WTC11 (cell line): ENCODE data around the gene TRIM45. TPM values are rescaled to one million over a fixed set of nuclear protein-coding genes. Genes with fewer than 3 reads are reported as not detected.

Source experiments
- ATAC-seq: fragments of 200-7000 bp; cut with Tn5 transposase; 2 replicates; pipeline ENCODE4 v1.10.0; 2021; ENCODE audit warnings: mild to moderate bottlenecking, moderate library complexity
- CTCF ChIA-PET: fragments of 300-600 bp; sonication (Branson Sonifier 250); formaldehyde crosslinking; loops from one replicate; lab custom pipeline; 2021; ENCODE audit warnings: antibody characterized with exemption; lab: Charles Lee
- POLR2A ChIA-PET: fragments of 350-600 bp; sonication (Branson Sonifier 250); formaldehyde crosslinking; loops from one replicate; lab custom pipeline; 2021; ENCODE audit warnings: antibody characterized with exemption; lab: Charles Lee
- DNase-seq: peaks from one replicate; pipeline ENCODE4 v3.0.0; 2021; ENCODE audit warnings: low spot score
- H3K27ac Mint-ChIP-seq: 2 replicates; pipeline ENCODE4 v1.8.0; 2021; ENCODE audit warnings: mixed read lengths
- H3K27me3 Mint-ChIP-seq: 2 replicates; pipeline ENCODE4 v1.8.0; 2021; ENCODE audit warnings: low read depth, mild to moderate bottlenecking, moderate library complexity, mixed read lengths
- H3K36me3 Mint-ChIP-seq: 2 replicates; pipeline ENCODE4 v1.8.0; 2021; ENCODE audit warnings: mixed read lengths
- H3K4me1 Mint-ChIP-seq: 2 replicates; pipeline ENCODE4 v1.8.0; 2022; ENCODE audit warnings: mixed read lengths
- H3K4me3 Mint-ChIP-seq: 2 replicates; pipeline ENCODE4 v1.8.0; 2021; ENCODE audit warnings: mild to moderate bottlenecking, moderate library complexity, mixed read lengths
- H3K9me3 Mint-ChIP-seq: 2 replicates; pipeline ENCODE4 v1.8.0; 2021; ENCODE audit warnings: mixed read lengths
- ELF4 ChIP-seq: sonication (generic); formaldehyde crosslinking; IDR thresholded peaks from 2 replicates; pipeline ENCODE4 v1.8.1; 2022; ENCODE audit warnings: low read depth, mild to moderate bottlenecking, moderate library complexity, missing genetic modification reagents
- ESRRA ChIP-seq: sonication (generic); formaldehyde crosslinking; IDR thresholded peaks from 2 replicates; pipeline ENCODE4 v1.8.1; 2022; ENCODE audit warnings: mild to moderate bottlenecking, missing genetic modification reagents, borderline replicate concordance
- FOXJ3 ChIP-seq: sonication (generic); formaldehyde crosslinking; IDR thresholded peaks from 2 replicates; pipeline ENCODE4 v1.9.0; 2021; ENCODE audit warnings: missing genetic modification reagents, mild to moderate bottlenecking, borderline replicate concordance
- GRHL2 ChIP-seq: fragments of 250-450 bp; sonication (Bioruptor Pico); IDR thresholded peaks from 2 replicates; pipeline ENCODE4 v1.8.0; 2022; ENCODE audit warnings: mild to moderate bottlenecking, moderate library complexity; ENCODE audit not compliant: insufficient replicate concordance, severe bottlenecking
- GTF2I ChIP-seq: fragments of 250-450 bp; sonication (Bioruptor Pico); conservative IDR thresholded peaks from 2 replicates; pipeline ENCODE4 v1.4.0; 2021; ENCODE audit warnings: mild to moderate bottlenecking
- IRF2 ChIP-seq: sonication (generic); formaldehyde crosslinking; IDR thresholded peaks from 2 replicates; pipeline ENCODE4 v1.8.0; 2022; ENCODE audit warnings: low read depth, missing genetic modification reagents, borderline replicate concordance
- KAT7 ChIP-seq: sonication (generic); formaldehyde crosslinking; IDR thresholded peaks from 2 replicates; pipeline ENCODE4 v1.8.1; 2023; ENCODE audit warnings: missing genetic modification reagents, mild to moderate bottlenecking, borderline replicate concordance
- MXD4 ChIP-seq: fragments of 250-450 bp; sonication (Bioruptor Pico); IDR thresholded peaks from 2 replicates; pipeline ENCODE4 v1.8.0; 2021; ENCODE audit warnings: mild to moderate bottlenecking, moderate library complexity, borderline replicate concordance
- NFATC4 ChIP-seq: fragments of 250-450 bp; sonication (Bioruptor Pico); IDR thresholded peaks from 2 replicates; pipeline ENCODE4 v1.9.0; 2021; ENCODE audit warnings: mild to moderate bottlenecking
- NR2C2 ChIP-seq: sonication (generic); formaldehyde crosslinking; IDR thresholded peaks from 2 replicates; pipeline ENCODE4 v1.8.0; 2022; ENCODE audit warnings: mild to moderate bottlenecking, missing genetic modification reagents
- PRRX2 ChIP-seq: fragments of 250-450 bp; sonication (Bioruptor Pico); IDR thresholded peaks from 2 replicates; pipeline ENCODE4 v1.8.0; 2021; ENCODE audit warnings: mild to moderate bottlenecking
- RELA ChIP-seq: sonication (generic); formaldehyde crosslinking; IDR thresholded peaks from 2 replicates; pipeline ENCODE4 v1.8.1; 2022; ENCODE audit warnings: missing genetic modification reagents, mild to moderate bottlenecking, borderline replicate concordance
- SP1 ChIP-seq: sonication (generic); formaldehyde crosslinking; conservative IDR thresholded peaks from 2 replicates; pipeline ENCODE4 v1.8.1; 2022; ENCODE audit warnings: missing genetic modification reagents
- ZNF232 ChIP-seq: sonication (generic); formaldehyde crosslinking; IDR thresholded peaks from 2 replicates; pipeline ENCODE4 v1.8.0; 2022; ENCODE audit warnings: mild to moderate bottlenecking, missing genetic modification reagents
- total RNA-seq: library from RNA; stranded (reverse); gene quantifications from 3 replicates; pipeline ENCODE4 v1.2.3, GENCODE V29; 2021
- TF ChIP-seq, protein P1 (sequence below): sonication (generic); formaldehyde crosslinking; IDR thresholded peaks from 2 replicates; pipeline ENCODE4 v1.8.1; 2023; ENCODE audit warnings: mild to moderate bottlenecking, missing genetic modification reagents, moderate library complexity
- TF ChIP-seq, protein P2 (sequence below): sonication (generic); formaldehyde crosslinking; IDR thresholded peaks from 2 replicates; pipeline ENCODE4 v1.8.1; 2022; ENCODE audit warnings: missing genetic modification reagents, borderline replicate concordance
- TF ChIP-seq, protein P3 (sequence below): sonication (generic); formaldehyde crosslinking; IDR thresholded peaks from 2 replicates; pipeline ENCODE4 v1.8.1; 2023; ENCODE audit warnings: mild to moderate bottlenecking, missing genetic modification reagents, borderline replicate concordance
- TF ChIP-seq, protein P4 (sequence below): fragments of 250-450 bp; sonication (Bioruptor Pico); IDR thresholded peaks from 2 replicates; pipeline ENCODE4 v2.1.2; 2022; ENCODE audit warnings: mild to moderate bottlenecking, moderate library complexity
- TF ChIP-seq, protein P5 (sequence below): sonication (generic); formaldehyde crosslinking; IDR thresholded peaks from 2 replicates; pipeline ENCODE4 v1.8.0; 2022; ENCODE audit warnings: mild to moderate bottlenecking, missing genetic modification reagents
- TF ChIP-seq, protein P6 (sequence below): sonication (generic); formaldehyde crosslinking; IDR thresholded peaks from 2 replicates; pipeline ENCODE4 v1.8.0; 2022; ENCODE audit warnings: mild to moderate bottlenecking, missing genetic modification reagents

The TRIM45 gene
- total RNA-seq, 1 experiment from 2014 or later, result 11.8 TPM

DNA sequence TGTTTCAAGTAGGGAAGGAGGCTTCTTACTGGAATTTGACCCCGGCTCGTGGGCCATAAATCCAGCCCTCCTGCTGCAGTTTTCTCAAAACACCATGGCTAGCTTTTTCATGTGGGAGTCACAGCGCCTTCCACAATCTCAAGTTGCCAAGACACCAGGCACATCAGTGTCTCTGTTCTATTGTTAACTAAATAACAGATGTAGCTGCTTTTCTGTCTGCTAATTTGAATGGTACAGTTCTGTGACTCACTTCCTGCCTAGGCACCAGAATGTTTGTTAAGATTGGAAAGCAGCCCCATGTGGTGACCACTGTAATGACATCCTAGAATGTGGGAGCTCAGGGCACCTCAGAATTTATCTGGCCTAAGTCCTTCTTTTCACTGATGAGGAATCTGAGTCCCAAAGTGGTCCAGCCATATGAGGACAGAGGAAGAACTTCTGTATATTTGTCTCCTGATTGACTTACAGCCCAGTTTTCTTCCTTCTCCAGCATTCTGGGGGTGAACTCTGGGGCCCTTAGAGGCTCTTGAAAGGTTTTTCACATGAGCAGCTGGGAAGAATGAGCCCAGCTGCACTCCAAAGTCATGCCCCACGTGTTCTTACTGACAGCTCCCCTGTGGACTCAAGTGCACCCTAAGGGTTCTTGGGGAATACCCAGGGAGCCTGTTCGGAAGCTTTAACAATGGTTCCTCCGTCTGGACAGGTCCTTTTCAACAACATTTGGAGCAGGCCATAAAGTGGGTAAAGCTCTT is 27.5 kb downstream of the TRIM45 start:
- H3K9me3 Mint-ChIP-seq, result no peaks in the 10 kb centered on the region
- H3K4me1 Mint-ChIP-seq, result peaks cover 15% of the 10 kb centered on the region
- no peak overlapping the region for H3K4me3 Mint-ChIP-seq
- peak overlapping the region; percentile 35 for H3K27ac Mint-ChIP-seq
- peak; percentile 71 for ATAC-seq
- peak; percentile 16 for DNase-seq
- CTCF ChIA-PET, result interaction anchor here (0.7 to 2.9 kb wide), 11 partner anchors 8 to 238 kb away, joined by 3 to 31 read pairs (median 3); partner anchors contain the start of genes TRIM45 and TTF2
- no peaks in the 10 kb centered on the region for H3K27me3 Mint-ChIP-seq
- TF ChIP-seq GRHL2 (CRISPR knock-in tag), result no peak
- TF ChIP-seq PRRX2, result no peak
- TF ChIP-seq, protein P1, sequence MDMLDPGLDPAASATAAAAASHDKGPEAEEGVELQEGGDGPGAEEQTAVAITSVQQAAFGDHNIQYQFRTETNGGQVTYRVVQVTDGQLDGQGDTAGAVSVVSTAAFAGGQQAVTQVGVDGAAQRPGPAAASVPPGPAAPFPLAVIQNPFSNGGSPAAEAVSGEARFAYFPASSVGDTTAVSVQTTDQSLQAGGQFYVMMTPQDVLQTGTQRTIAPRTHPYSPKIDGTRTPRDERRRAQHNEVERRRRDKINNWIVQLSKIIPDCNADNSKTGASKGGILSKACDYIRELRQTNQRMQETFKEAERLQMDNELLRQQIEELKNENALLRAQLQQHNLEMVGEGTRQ (CRISPR knock-in tag), result no peak
- no peak for TF ChIP-seq FOXJ3 (CRISPR knock-in tag)
- TF ChIP-seq IRF2 (CRISPR knock-in tag), result no peak
- TF ChIP-seq RELA (CRISPR knock-in tag), result no peak
- no peak for TF ChIP-seq NFATC4 (CRISPR knock-in tag)
- TF ChIP-seq, protein P2, sequence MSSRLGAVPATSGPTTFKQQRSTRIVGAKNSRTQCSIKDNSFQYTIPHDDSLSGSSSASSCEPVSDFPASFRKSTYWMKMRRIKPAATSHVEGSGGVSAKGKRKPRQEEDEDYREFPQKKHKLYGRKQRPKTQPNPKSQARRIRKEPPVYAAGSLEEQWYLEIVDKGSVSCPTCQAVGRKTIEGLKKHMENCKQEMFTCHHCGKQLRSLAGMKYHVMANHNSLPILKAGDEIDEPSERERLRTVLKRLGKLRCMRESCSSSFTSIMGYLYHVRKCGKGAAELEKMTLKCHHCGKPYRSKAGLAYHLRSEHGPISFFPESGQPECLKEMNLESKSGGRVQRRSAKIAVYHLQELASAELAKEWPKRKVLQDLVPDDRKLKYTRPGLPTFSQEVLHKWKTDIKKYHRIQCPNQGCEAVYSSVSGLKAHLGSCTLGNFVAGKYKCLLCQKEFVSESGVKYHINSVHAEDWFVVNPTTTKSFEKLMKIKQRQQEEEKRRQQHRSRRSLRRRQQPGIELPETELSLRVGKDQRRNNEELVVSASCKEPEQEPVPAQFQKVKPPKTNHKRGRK, result no peak
- TF ChIP-seq ESRRA, result no peak
- no peak for TF ChIP-seq ZNF232 (CRISPR knock-in tag)
- no peak for TF ChIP-seq ELF4
- TF ChIP-seq, protein P3, sequence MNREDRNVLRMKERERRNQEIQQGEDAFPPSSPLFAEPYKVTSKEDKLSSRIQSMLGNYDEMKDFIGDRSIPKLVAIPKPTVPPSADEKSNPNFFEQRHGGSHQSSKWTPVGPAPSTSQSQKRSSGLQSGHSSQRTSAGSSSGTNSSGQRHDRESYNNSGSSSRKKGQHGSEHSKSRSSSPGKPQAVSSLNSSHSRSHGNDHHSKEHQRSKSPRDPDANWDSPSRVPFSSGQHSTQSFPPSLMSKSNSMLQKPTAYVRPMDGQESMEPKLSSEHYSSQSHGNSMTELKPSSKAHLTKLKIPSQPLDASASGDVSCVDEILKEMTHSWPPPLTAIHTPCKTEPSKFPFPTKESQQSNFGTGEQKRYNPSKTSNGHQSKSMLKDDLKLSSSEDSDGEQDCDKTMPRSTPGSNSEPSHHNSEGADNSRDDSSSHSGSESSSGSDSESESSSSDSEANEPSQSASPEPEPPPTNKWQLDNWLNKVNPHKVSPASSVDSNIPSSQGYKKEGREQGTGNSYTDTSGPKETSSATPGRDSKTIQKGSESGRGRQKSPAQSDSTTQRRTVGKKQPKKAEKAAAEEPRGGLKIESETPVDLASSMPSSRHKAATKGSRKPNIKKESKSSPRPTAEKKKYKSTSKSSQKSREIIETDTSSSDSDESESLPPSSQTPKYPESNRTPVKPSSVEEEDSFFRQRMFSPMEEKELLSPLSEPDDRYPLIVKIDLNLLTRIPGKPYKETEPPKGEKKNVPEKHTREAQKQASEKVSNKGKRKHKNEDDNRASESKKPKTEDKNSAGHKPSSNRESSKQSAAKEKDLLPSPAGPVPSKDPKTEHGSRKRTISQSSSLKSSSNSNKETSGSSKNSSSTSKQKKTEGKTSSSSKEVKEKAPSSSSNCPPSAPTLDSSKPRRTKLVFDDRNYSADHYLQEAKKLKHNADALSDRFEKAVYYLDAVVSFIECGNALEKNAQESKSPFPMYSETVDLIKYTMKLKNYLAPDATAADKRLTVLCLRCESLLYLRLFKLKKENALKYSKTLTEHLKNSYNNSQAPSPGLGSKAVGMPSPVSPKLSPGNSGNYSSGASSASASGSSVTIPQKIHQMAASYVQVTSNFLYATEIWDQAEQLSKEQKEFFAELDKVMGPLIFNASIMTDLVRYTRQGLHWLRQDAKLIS (CRISPR knock-in tag), result no peak
- TF ChIP-seq, protein P4, sequence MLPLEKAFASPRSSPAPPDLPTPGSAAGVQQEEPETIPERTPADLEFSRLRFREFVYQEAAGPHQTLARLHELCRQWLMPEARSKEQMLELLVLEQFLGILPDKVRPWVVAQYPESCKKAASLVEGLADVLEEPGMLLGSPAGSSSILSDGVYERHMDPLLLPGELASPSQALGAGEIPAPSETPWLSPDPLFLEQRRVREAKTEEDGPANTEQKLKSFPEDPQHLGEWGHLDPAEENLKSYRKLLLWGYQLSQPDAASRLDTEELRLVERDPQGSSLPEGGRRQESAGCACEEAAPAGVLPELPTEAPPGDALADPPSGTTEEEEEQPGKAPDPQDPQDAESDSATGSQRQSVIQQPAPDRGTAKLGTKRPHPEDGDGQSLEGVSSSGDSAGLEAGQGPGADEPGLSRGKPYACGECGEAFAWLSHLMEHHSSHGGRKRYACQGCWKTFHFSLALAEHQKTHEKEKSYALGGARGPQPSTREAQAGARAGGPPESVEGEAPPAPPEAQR, result no peak
- TF ChIP-seq, protein P5, sequence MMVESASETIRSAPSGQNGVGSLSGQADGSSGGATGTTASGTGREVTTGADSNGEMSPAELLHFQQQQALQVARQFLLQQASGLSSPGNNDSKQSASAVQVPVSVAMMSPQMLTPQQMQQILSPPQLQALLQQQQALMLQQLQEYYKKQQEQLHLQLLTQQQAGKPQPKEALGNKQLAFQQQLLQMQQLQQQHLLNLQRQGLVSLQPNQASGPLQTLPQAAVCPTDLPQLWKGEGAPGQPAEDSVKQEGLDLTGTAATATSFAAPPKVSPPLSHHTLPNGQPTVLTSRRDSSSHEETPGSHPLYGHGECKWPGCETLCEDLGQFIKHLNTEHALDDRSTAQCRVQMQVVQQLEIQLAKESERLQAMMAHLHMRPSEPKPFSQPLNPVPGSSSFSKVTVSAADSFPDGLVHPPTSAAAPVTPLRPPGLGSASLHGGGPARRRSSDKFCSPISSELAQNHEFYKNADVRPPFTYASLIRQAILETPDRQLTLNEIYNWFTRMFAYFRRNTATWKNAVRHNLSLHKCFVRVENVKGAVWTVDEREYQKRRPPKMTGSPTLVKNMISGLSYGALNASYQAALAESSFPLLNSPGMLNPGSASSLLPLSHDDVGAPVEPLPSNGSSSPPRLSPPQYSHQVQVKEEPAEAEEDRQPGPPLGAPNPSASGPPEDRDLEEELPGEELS (CRISPR knock-in tag), result no peak
- TF ChIP-seq SP1 (CRISPR knock-in tag), result no peak
- no peak for TF ChIP-seq GTF2I (CRISPR knock-in tag)
- TF ChIP-seq, protein P6, sequence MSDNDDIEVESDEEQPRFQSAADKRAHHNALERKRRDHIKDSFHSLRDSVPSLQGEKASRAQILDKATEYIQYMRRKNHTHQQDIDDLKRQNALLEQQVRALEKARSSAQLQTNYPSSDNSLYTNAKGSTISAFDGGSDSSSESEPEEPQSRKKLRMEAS, result no peak
- no peak for TF ChIP-seq MXD4 (CRISPR knock-in tag)
- TF ChIP-seq NR2C2 (CRISPR knock-in tag), result no peak
- TF ChIP-seq KAT7 (CRISPR knock-in tag), result no peak
- TF ChIP-seq, all 79 proteins: peak for 0
- H3K36me3 Mint-ChIP-seq, result peaks cover 79% of the 10 kb centered on the region
- POLR2A ChIA-PET, result no interaction called here
